ENCODE results near the gene SCAF4. TPM values are rescaled to one million over a fixed set of nuclear protein-coding genes. Genes with fewer than 3 reads are reported as not detected.

SCAF4 gene
- total and polyA plus RNA-seq, 3 donors from 2014 or later, result 44.0 to 50.2 (median 45.3) TPM

DNA sequence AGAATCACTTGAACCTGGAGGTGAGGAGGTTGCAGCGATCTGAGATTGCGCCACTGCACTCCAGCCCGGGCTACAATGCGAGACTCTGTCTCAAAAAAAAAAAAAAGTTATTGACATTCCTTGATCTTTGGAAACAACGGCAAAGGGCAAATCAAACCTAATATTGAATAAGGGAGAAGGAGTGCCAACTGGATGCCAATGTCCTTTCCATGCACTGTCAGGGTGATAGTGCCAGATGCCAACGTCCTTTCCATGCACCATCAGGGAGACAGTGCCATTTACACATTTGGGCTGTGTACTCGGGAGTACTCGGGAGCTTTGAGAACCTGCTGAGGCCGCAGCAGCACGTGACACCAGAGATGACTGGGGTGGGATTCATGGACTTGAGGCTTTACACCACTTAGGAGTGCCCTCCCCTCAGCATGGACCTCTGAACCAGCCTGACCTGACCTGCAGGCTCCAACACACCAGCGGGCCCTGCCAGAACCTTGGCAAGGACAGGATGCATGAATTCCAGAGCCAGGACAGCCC, 106.9 kb downstream of the SCAF4 start:
- Histone ChIP-seq H3K27ac (no peak overlapping the region), H3K27me3 (no peaks in the 10 kb centered on the region), H3K4me3 (no peak overlapping the region), H3K4me1 (no peaks in the 10 kb centered on the region), H3K36me3 (ENCODE audit: low read depth, missing control alignments) (no peaks in the 10 kb centered on the region), H3K9me3 (no peaks in the 10 kb centered on the region)
- no peak for DNase-seq
- intact Hi-C loops (cut with DNase I; ENCODE audit: low total_unique reads), result no loop called here
- WGBS, 2 donors, result 91 to 95% methylated on average over 10 to 11 of the region's 11 CpGs
- TF ChIP-seq CTCF (IDR thresholded peaks at IDR 0.05), result no peak
- TF ChIP-seq POLR2A (IDR thresholded peaks at IDR 0.05), result no peak

- no peak overlapping the region for H3K27ac ChIP-seq
- H3K9me3 ChIP-seq, result no peaks in the 10 kb centered on the region
- TF ChIP-seq CTCF (IDR thresholded peaks at IDR 0.05) (no peak), POLR2A (IDR thresholded peaks at IDR 0.05) (no peak)
- H3K4me3 ChIP-seq, result no peak overlapping the region
- intact Hi-C loops (cut with DNase I; ENCODE audit: low total_unique reads), result no loop called here
- no peaks in the 10 kb centered on the region for H3K36me3 ChIP-seq (ENCODE audit: low read depth, missing control alignments)
- no peaks in the 10 kb centered on the region for H3K27me3 ChIP-seq
- no peak for DNase-seq
- WGBS, 2 donors, result 83% methylated on average over 3 of the region's 3 CpGs
- no peaks in the 10 kb centered on the region for H3K4me1 ChIP-seq
These were observed 107.7 kb downstream of the SCAF4 start for GRCh38 chr21:31624181-31624580.

GRCh38 chr21:31623664-31624063, 108.3 kb downstream of the SCAF4 start:
- Histone ChIP-seq H3K4me1 (no peaks in the 10 kb centered on the region), H3K27me3 (no peaks in the 10 kb centered on the region), H3K36me3 (ENCODE audit: low read depth, missing control alignments) (no peaks in the 10 kb centered on the region), H3K4me3 (no peak overlapping the region), H3K9me3 (no peaks in the 10 kb centered on the region), H3K27ac (no peak overlapping the region)
- TF ChIP-seq CTCF (IDR thresholded peaks at IDR 0.05) (no peak), POLR2A (IDR thresholded peaks at IDR 0.05) (no peak)
- DNase-seq, result no peak
- intact Hi-C loops (cut with DNase I; ENCODE audit: low total_unique reads), result no loop called here
- WGBS, 2 donors, result 87 to 88% methylated on average over 6 of the region's 6 CpGs

GRCh38 chr21:31622397-31622796, 109.5 kb downstream of the SCAF4 start:
- H3K27ac ChIP-seq, result no peak overlapping the region
- no peaks in the 10 kb centered on the region for H3K36me3 ChIP-seq (ENCODE audit: low read depth, missing control alignments)
- no peaks in the 10 kb centered on the region for H3K4me1 ChIP-seq
- H3K9me3 ChIP-seq, result no peaks in the 10 kb centered on the region
- 69 to 74% methylated on average over 3 of the region's 3 CpGs for WGBS, 2 donors
- TF ChIP-seq POLR2A (IDR thresholded peaks at IDR 0.05) (no peak), CTCF (IDR thresholded peaks at IDR 0.05) (no peak)
- H3K4me3 ChIP-seq, result no peak overlapping the region
- H3K27me3 ChIP-seq, result no peaks in the 10 kb centered on the region
- DNase-seq, result no peak
- intact Hi-C loops (cut with DNase I; ENCODE audit: low total_unique reads), result no loop called here

Small RNA genes within 50 kb of the gene (small RNA-seq; reads per million reads assigned to genes)
- gene RF01241, result 0 reads per million in 2 donors

Other genes with a start within 250 kb of the SCAF4 start
- 100 to 1,000 TPM; 135 to 170 TPM for gene SOD1, start 72.4 kb downstream of the SCAF4 start, total RNA-seq
- gene SOD1, start 72.4 kb downstream of the SCAF4 start, polyA plus RNA-seq (ENCODE audit: insufficient read depth, low read depth, low replicate concordance), result 265 TPM
- 1 to 10 TPM; 6.8 to 7.6 TPM for gene HUNK, start 140.9 kb upstream of the SCAF4 start, total RNA-seq
- 2.1 TPM for gene HUNK, start 140.9 kb upstream of the SCAF4 start, polyA plus RNA-seq (ENCODE audit: insufficient read depth, low read depth, low replicate concordance)